ENCODE results near the gene TIMP2.

Gene TIMP2

DNA sequence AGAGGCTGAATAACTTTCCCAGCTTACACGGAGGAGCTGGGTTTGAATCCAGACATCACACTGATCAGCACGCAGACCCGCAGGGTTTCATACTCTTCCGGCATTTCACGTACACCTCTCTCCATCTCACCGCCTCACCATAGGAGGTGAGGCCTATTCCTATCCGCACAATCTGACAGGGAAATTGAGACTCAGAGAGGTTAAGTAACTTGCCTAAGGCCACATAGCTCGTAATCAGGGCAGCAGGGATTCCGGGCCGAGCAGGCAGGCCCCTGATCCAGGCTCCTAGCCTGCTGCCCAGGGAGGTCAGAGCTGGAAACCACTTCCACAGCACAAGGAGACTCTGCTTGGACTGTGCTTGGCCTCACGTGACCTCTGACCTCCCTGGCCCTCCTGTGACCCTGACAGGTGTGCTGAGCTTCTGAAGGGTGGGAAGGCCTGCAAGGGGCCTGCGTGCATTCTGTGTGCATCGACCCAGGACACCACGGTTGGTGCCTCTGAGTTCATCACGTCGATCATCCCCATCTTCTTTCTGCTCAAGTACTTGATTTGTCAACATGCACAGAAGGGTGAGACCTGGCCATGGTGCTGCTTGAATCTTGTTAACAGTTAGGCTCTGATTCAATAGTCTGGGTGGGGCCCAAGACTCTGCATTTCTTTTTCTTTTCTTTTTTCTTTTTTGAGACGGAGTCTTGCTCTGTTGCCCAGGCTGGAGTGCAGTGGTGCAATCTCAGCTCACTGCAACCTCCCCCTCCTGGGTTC lies 26.9 kb downstream of the TIMP2 start:
- Histone ChIP-seq H3K27me3 (ENCODE audit: control insufficient read depth in 1 of 2, insufficient read depth in 2 of 2, low read length in 2 of 2) (no peaks in the 10 kb centered on the region), H3K36me3 (ENCODE audit: control insufficient read depth in 1 of 2, insufficient read depth in 2 of 2, low read length in 2 of 2) (peaks cover 0 to 5% of the 10 kb centered on the region in 2 donors), H3K9me3 (ENCODE audit: control insufficient read depth in 1 of 2, low read length in 2 of 2) (no peaks in the 10 kb centered on the region), H3K27ac (ENCODE audit: low read depth, low read length) (no peak overlapping the region), H3K4me1 (ENCODE audit: control insufficient read depth in 1 of 2, insufficient read depth in 2 of 2, low read length in 2 of 2) (peaks cover 13 to 21% of the 10 kb centered on the region in 2 donors), H3K9ac (ENCODE audit: low read depth in 1 of 2, low read length in 2 of 2) (no peak overlapping the region), H3K4me3 (ENCODE audit: low read depth in 1 of 2, low read length in 2 of 2) (no peak overlapping the region)

DNA sequence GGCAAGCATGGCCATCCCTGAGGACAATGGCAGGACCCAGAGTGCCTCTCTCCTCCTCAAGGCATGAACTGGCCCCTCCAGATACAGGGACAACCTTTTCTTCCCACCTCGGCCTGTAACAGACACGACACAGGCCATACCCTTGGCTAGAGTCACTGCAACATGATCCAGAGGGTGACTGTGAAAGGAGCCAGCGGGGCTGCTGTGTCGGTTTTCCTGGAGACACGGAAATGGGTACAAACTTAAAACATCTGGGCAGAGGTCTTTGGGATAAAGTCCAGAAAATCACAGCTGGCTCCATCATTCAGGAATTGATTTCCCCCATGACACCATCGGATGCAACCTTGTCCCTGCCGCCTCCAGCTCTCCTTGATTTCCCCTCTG lies 27.5 kb downstream of the TIMP2 start:
- peaks cover 18 to 22% of the 10 kb centered on the region in 2 donors for H3K4me1 ChIP-seq (ENCODE audit: control insufficient read depth in 1 of 2, insufficient read depth in 2 of 2, low read length in 2 of 2)
- no peaks in the 10 kb centered on the region for H3K27me3 ChIP-seq (ENCODE audit: control insufficient read depth in 1 of 2, insufficient read depth in 2 of 2, low read length in 2 of 2)
- no peak overlapping the region for H3K4me3 ChIP-seq (ENCODE audit: low read depth in 1 of 2, low read length in 2 of 2)
- H3K36me3 ChIP-seq (ENCODE audit: control insufficient read depth in 1 of 2, insufficient read depth in 2 of 2, low read length in 2 of 2): peaks cover 0 to 5% of the 10 kb centered on the region in 2 donors
- no peak overlapping the region for H3K27ac ChIP-seq (ENCODE audit: low read depth, low read length)
- no peaks in the 10 kb centered on the region for H3K9me3 ChIP-seq (ENCODE audit: control insufficient read depth in 1 of 2, low read length in 2 of 2)
- H3K9ac ChIP-seq (ENCODE audit: low read depth in 1 of 2, low read length in 2 of 2): no peak overlapping the region

DNA sequence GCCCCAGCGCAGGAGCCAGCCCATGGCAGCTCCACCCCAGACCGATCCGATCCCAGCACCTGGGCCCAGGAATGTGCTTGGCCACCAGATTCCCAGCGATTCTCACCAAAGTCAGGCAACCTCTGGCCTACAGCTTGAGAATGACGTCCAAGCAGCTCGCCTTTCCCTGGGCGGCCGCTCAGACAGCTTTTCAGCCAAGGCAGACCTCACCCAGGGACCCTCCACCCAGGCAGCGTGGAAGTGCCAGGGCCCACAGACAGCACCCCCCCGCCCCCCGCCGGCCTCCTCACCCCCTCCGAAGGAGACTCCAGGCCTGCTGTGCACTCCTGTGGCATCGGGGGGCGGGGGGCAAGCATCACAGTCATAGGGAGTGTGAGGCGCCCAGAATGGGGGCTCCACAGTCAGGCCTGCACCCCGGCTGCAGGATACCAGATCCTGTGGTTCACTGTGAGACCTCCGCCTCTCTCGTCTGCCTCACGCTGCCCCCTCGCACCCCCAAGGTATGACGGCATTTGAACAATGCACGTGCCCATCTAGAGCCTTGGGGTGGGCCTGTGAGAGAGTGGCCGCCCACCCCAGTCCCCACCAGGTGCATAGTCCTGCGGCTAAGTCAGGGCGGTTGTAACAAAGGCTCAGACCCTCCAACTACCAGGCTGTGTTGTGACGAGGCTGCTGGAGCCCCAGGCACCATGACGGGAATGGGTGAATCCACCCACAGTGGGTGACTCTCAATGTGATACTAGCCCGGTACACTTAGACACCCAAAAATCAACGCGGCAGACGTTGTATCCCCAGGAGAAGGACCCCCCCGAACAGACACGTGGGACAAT lies 28.1 kb downstream of the TIMP2 start:
- Histone ChIP-seq H3K4me3 (ENCODE audit: low read depth in 1 of 2, low read length in 2 of 2) (no peak overlapping the region), H3K27me3 (ENCODE audit: control insufficient read depth in 1 of 2, insufficient read depth in 2 of 2, low read length in 2 of 2) (no peaks in the 10 kb centered on the region), H3K36me3 (ENCODE audit: control insufficient read depth in 1 of 2, insufficient read depth in 2 of 2, low read length in 2 of 2) (peaks cover 0 to 5% of the 10 kb centered on the region in 2 donors), H3K9me3 (ENCODE audit: control insufficient read depth in 1 of 2, low read length in 2 of 2) (no peaks in the 10 kb centered on the region), H3K4me1 (ENCODE audit: control insufficient read depth in 1 of 2, insufficient read depth in 2 of 2, low read length in 2 of 2) (peaks cover 18 to 24% of the 10 kb centered on the region in 2 donors), H3K9ac (ENCODE audit: low read depth in 1 of 2, low read length in 2 of 2) (no peak overlapping the region), H3K27ac (ENCODE audit: low read depth, low read length) (no peak overlapping the region)

DNA sequence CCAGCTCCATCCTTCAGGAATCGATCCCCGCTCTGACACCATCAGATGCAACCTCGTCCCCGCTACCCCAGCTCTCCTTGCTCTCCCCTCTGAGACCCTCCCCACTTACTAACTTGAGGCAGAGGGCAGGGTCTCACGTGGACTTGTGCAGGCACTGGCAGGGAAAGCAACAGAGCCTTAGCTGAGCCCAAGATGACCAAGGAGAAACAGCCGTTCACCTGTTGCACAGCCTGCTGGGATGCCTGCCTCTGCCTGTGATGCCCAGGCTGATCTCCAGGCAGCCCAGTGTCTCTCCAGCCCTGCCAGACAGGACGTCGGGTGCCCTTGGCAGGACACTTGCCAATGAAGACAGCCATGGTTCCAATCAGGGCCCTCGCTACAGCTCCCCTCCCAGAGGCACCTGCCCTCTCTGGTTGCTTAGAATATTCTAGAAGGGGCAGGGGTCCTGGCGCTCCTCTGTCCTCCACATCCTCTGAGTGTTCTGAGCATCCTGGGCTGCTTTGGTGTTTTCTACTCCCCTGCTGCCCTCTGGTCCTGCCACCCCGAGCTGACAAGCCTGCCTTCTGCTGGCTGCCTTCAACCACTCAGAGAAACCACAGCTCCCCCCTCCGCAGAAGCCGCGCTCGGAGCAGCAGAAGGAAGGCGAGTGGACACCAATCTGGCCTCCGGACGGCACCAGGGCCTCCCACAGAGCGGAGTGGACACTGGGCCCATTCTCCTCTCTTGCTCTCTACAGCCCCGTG lies 28.9 kb downstream of the TIMP2 start:
- Histone ChIP-seq H3K9me3 (ENCODE audit: control insufficient read depth in 1 of 2, low read length in 2 of 2) (no peaks in the 10 kb centered on the region), H3K36me3 (ENCODE audit: control insufficient read depth in 1 of 2, insufficient read depth in 2 of 2, low read length in 2 of 2) (peaks cover 0 to 5% of the 10 kb centered on the region in 2 donors), H3K4me3 (ENCODE audit: low read depth in 1 of 2, low read length in 2 of 2) (no peak overlapping the region), H3K9ac (ENCODE audit: low read depth in 1 of 2, low read length in 2 of 2) (no peak overlapping the region), H3K27ac (ENCODE audit: low read depth, low read length) (no peak overlapping the region), H3K27me3 (ENCODE audit: control insufficient read depth in 1 of 2, insufficient read depth in 2 of 2, low read length in 2 of 2) (no peaks in the 10 kb centered on the region), H3K4me1 (ENCODE audit: control insufficient read depth in 1 of 2, insufficient read depth in 2 of 2, low read length in 2 of 2) (peaks cover 20 to 32% of the 10 kb centered on the region in 2 donors)

DNA sequence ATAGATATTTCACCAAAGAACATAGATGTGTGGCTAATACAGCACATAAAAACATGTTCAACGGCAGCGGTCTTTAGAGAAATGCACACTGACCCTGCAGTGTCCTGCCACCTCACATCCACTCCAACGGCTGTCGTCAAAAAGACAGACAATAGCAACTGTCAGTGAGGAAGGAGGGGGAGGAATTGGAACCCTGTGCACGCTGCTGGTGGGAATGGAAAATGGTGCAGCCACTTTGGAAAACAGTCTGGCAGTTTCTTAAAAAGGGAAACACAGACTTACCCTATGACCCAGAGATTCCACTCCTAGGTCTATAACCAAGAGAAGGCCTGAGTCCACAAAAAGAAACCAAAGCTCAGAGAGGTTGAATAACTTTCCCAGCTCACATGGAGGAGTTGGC lies 29.9 kb downstream of the TIMP2 start:
- Histone ChIP-seq H3K4me3 (ENCODE audit: low read depth in 1 of 2, low read length in 2 of 2) (no peak overlapping the region), H3K27me3 (ENCODE audit: control insufficient read depth in 1 of 2, insufficient read depth in 2 of 2, low read length in 2 of 2) (no peaks in the 10 kb centered on the region), H3K27ac (ENCODE audit: low read depth, low read length) (no peak overlapping the region), H3K9ac (ENCODE audit: low read depth in 1 of 2, low read length in 2 of 2) (no peak overlapping the region), H3K36me3 (ENCODE audit: control insufficient read depth in 1 of 2, insufficient read depth in 2 of 2, low read length in 2 of 2) (no peaks in the 10 kb centered on the region), H3K4me1 (ENCODE audit: control insufficient read depth in 1 of 2, insufficient read depth in 2 of 2, low read length in 2 of 2) (peaks cover 25 to 38% of the 10 kb centered on the region in 2 donors), H3K9me3 (ENCODE audit: control insufficient read depth in 1 of 2, low read length in 2 of 2) (no peaks in the 10 kb centered on the region)

DNA sequence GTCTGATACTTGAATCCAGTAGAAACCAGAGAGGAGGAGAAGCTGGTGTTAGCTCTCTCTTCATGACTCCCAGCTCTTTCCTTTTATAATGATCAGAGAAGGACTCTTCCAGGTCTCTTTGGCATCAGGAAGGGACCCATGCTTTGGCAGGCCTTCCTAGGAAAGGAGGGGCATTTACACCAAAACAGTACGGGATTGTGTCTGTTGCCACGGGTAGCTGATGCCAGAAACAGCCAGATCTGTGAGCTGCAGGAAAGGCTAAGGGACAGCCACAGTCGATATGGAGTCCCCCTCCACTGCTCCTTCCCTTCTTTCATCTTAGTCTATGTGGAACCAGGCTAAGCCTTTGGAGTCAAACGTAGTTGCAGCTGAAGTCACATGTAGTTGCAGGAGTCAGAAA lies 31.5 kb downstream of the TIMP2 start:
- no peaks in the 10 kb centered on the region for H3K9me3 ChIP-seq (ENCODE audit: control insufficient read depth in 1 of 2, low read length in 2 of 2)
- no peak overlapping the region for H3K4me3 ChIP-seq (ENCODE audit: low read depth in 1 of 2, low read length in 2 of 2)
- H3K27me3 ChIP-seq (ENCODE audit: control insufficient read depth in 1 of 2, insufficient read depth in 2 of 2, low read length in 2 of 2): no peaks in the 10 kb centered on the region
- no peak overlapping the region for H3K9ac ChIP-seq (ENCODE audit: low read depth in 1 of 2, low read length in 2 of 2)
- H3K36me3 ChIP-seq (ENCODE audit: control insufficient read depth in 1 of 2, insufficient read depth in 2 of 2, low read length in 2 of 2): no peaks in the 10 kb centered on the region
- H3K4me1 ChIP-seq (ENCODE audit: control insufficient read depth in 1 of 2, insufficient read depth in 2 of 2, low read length in 2 of 2): peaks cover 29 to 38% of the 10 kb centered on the region in 2 donors
- no peak overlapping the region for H3K27ac ChIP-seq (ENCODE audit: low read depth, low read length)

DNA sequence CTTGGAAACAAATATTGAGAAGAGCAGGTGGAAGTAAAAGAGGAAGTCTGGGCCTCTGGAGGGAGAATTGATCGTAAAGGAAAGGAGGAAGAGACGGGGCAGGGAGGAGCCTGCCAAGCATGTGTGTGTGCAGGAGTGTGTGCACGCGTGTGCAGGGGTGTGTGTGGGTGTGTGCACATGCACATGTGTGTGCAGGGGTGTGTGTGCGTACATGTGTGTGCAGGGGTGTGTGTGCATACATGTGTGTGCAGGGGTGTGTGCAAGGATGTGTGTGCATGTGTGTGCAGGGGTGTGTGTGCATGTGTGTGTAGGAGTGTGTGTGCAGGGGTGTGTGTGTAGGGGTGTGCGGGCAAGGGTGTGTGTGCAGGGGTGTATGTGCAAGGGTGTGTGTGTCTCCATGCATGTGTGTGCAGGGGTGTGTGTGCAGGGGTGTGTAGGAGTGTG lies 32.2 kb downstream of the TIMP2 start:
- H3K4me3 ChIP-seq (ENCODE audit: low read depth in 1 of 2, low read length in 2 of 2): no peak overlapping the region

DNA sequence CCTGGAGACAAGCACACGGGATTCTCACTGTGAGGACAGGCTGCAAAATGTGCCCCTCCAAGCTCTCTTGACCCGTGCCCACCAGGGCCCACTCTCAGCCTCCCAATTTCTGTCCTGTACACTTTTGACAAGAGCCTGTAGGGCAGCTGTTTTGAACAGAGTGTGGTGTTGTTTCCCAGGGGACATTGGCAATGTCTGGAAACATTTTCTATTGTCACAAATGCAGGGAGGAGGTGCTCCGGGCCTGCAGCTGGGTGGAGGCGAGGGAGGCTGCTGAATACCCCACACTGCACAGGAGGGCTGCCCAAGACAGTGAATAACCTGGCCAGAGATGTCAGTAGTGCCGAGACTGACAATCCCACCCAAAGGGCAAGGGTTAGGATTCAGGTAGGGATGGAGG lies 32.7 kb downstream of the TIMP2 start:
- H3K9ac ChIP-seq (ENCODE audit: low read depth in 1 of 2, low read length in 2 of 2): no peak overlapping the region
- no peaks in the 10 kb centered on the region for H3K36me3 ChIP-seq (ENCODE audit: control insufficient read depth in 1 of 2, insufficient read depth in 2 of 2, low read length in 2 of 2)
- no peak overlapping the region for H3K4me3 ChIP-seq (ENCODE audit: low read depth in 1 of 2, low read length in 2 of 2)
- no peaks in the 10 kb centered on the region for H3K27me3 ChIP-seq (ENCODE audit: control insufficient read depth in 1 of 2, insufficient read depth in 2 of 2, low read length in 2 of 2)
- no peak overlapping the region for H3K27ac ChIP-seq (ENCODE audit: low read depth, low read length)
- peaks cover 29 to 38% of the 10 kb centered on the region in 2 donors for H3K4me1 ChIP-seq (ENCODE audit: control insufficient read depth in 1 of 2, insufficient read depth in 2 of 2, low read length in 2 of 2)
- no peaks in the 10 kb centered on the region for H3K9me3 ChIP-seq (ENCODE audit: control insufficient read depth in 1 of 2, low read length in 2 of 2)

More for the DNA sequence above, 32.2 kb downstream of the TIMP2 start:
- H3K9me3 ChIP-seq (ENCODE audit: control insufficient read depth in 1 of 2, low read length in 2 of 2): no peaks in the 10 kb centered on the region
- H3K9ac ChIP-seq (ENCODE audit: low read depth in 1 of 2, low read length in 2 of 2): no peak overlapping the region
- peaks cover 29 to 38% of the 10 kb centered on the region in 2 donors for H3K4me1 ChIP-seq (ENCODE audit: control insufficient read depth in 1 of 2, insufficient read depth in 2 of 2, low read length in 2 of 2)
- H3K27ac ChIP-seq (ENCODE audit: low read depth, low read length): no peak overlapping the region
- H3K36me3 ChIP-seq (ENCODE audit: control insufficient read depth in 1 of 2, insufficient read depth in 2 of 2, low read length in 2 of 2): no peaks in the 10 kb centered on the region
- H3K27me3 ChIP-seq (ENCODE audit: control insufficient read depth in 1 of 2, insufficient read depth in 2 of 2, low read length in 2 of 2): no peaks in the 10 kb centered on the region

DNA sequence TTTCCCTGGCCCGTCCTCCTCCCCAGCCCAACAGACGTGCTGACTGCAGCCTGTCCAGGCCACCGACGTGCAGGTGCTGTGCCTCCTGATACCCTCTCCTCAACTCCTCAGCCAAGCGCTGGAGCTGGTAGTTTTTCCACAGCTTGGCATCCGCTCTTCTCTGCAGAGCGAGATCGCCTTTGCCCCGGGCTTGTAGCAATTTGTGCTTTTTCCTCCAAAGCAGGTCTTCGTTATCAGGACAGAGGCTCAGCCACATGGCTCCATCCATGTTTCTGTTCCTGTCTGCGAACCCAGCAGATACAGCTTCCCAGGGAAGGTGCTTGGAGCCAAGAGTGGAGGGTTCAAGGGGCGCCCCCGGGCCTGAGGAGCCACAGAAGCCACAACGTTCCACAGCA lies 33.1 kb downstream of the TIMP2 start:
- no peaks in the 10 kb centered on the region for H3K9me3 ChIP-seq (ENCODE audit: control insufficient read depth in 1 of 2, low read length in 2 of 2)
- H3K9ac ChIP-seq (ENCODE audit: low read depth in 1 of 2, low read length in 2 of 2): no peak overlapping the region
- H3K36me3 ChIP-seq (ENCODE audit: control insufficient read depth in 1 of 2, insufficient read depth in 2 of 2, low read length in 2 of 2): no peaks in the 10 kb centered on the region
- no peak overlapping the region for H3K27ac ChIP-seq (ENCODE audit: low read depth, low read length)
- no peak overlapping the region for H3K4me3 ChIP-seq (ENCODE audit: low read depth in 1 of 2, low read length in 2 of 2)
- no peaks in the 10 kb centered on the region for H3K27me3 ChIP-seq (ENCODE audit: control insufficient read depth in 1 of 2, insufficient read depth in 2 of 2, low read length in 2 of 2)
- peaks cover 29 to 38% of the 10 kb centered on the region in 2 donors for H3K4me1 ChIP-seq (ENCODE audit: control insufficient read depth in 1 of 2, insufficient read depth in 2 of 2, low read length in 2 of 2)
